Subcutaneous adipose tissue (tissue), 4 donors: Measurements from ENCODE around the gene TCTN2. TPM values are rescaled to one million over a fixed set of nuclear protein-coding genes. Genes with fewer than 3 reads are reported as not detected.

Experiments used
- CTCF ChIP-seq: fragments of 450-650 bp; IDR thresholded peaks from one replicate; pipeline ENCODE4 v1.5.1; 2016; ENCODE audit warnings: low read depth, mild to moderate bottlenecking, control low read depth, antibody characterized with exemption, moderate library complexity
- total RNA-seq, 4 donors: library from RNA; depleted of rRNA; stranded (reverse); fragments of >200 nt; gene quantifications; one replicate each; pipeline ENCODE4 v1.1.0, GENCODE V29; 2016

Gene TCTN2
- total RNA-seq = 1 to 10 TPM; 4.5 to 7.7 (median 5.5) TPM

GRCh38 chr12:123670882-123671728 is at the start of gene TCTN2:
TSS of gene TCTN2 (plus strand) at chr12:123671113. CDS start at chr12:123671241, 128 bp downstream.
- TF ChIP-seq CTCF = no peak

DNA sequence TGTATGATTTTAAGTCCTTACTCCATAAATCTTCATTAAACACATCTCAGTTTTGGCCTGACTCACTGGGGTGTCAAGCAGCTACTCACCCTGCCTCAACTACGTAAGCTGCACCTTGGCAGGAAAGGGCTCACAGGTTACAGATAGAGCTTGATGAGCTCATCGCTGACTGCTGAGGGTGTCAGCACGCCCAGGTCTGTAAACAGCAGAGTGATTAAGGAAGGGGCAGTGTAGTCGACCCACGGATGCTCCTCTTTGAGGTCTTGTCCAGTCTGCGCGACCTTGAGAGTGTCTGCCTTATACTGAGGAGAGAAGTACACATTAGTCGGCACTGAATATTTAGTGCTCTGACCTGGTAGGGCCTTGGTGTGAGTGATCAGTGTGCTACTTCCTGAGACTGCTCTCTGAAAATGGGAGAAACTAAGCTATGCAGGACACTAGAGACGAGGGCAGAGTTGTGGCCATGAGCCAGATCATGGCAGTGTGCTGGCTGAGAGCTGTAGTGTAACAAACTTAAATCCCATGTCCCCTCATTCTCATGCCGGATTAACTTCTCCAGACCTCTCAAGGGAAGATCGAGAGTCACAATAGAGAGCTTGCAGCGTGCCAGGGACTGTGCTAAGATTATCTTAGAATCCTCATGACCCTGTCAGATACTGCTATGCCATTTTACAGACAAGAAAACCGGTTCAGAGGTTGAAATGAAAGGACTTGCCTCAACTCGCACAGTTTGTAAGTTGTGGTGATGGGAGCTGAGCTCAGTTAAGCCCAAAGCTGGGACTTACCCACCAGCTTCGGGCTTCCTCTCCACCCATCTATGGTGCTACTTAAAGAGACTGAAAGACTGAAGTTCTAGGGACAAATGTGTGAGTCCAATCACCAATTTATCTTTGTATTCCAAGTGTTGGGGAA is 49.0 kb upstream of the TCTN2 start:
- no peak for TF ChIP-seq CTCF

DNA sequence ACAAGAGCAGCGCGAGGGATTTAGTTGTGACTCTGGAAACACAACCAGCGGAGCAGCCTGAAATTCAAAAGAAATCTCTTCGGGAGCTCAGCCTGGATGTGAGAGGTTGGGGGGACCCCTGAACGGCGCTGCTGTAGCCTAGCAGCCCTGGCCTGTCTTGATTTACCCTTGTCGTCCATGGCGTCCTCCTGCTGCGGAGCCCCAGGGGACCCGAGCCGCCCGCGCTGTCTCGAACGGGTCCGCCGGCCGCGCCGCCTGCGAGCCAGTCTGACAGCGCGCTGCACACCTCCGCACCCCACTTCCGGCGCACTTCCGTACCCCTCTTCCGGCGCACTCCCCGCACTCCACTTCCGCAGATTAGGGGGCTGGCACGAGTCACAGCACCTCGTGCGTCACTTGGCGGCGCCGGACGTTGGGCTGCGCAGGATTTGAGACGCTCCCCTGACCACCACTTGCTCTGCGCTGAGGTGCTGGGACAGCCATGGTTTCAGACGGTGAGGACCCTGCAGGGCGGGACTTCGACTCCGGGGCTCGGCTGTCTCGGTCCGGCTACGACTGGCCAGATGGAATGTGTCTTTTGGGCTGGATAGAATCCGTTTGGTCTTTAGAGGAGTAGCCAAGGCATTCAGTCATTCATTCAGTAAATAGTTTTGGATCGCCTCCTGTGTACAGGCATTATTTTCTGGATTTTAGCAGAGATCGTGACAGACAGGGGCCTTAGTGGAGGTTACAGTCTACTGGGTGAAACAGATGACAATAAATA is 37.4 kb upstream of the TCTN2 start, which contains the start of the genes EIF2B1 and GTF2H3:
Gene EIF2B1 (minus strand): TSS at position 308 of the 763 bp plus-strand sequence. CDS start 129 bp downstream, at position 179.
Gene GTF2H3 (plus strand): TSS at position 451 of the 763 bp plus-strand sequence. CDS start 31 bp downstream, at position 482.
- TF ChIP-seq CTCF = no peak

DNA sequence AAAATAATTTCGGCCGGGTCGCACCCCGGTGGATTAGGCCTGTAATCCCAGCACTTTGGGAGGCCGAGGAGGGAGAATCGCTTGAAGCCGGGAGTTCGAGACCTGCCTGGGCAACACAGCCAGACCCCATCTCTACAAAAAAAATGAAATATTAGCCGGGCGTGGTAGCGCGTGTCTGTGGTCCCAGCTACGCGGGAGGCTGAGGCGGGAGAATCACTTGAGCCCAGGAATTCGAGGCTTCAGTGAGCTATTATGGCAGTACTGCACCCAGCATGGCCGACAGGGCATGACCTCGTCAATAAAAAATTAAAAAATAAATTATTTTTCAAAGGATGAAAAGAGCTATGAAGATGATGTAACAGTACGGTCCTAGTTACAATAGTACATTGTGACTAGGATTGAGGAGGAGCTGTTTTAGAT is 36.8 kb upstream of the TCTN2 start:
- no peak for TF ChIP-seq CTCF

DNA sequence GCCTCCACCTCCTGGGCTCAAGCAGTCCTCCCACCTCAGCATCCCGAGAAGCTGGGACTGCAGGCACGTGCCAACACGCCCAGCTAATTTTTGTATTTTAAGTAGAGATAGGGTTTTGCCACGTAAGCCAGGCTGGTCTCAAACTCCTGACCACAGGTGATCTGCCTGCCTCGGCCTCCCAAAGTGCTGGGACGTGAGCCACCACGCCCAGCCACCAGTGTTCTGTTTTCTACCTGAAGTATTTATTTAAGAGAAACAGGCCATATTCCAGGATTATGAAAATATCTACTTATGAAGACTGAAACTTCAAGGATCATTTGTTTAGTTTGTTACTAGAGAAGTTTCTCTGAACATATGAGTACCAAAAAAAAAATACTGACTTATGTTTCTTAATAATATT is 27.0 kb upstream of the TCTN2 start:
- TF ChIP-seq CTCF = no peak

DNA sequence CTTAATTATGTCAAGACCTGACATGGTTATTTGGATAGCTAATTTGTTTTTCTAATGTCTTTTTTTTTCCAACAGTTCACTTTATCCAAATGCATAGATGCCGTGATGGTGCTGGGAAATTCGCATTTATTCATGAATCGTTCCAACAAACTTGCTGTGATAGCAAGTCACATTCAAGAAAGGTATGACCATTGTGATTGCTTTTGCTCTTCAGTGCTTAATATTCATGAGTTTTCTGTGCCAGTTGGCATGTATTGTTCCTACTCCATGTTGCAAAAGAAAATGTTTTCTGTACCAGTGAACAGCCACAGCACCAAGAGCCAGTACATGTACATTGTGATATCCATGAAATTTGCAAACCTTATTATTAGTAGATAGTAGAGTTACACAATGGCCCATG is 25.5 kb upstream of the TCTN2 start:
- no peak for TF ChIP-seq CTCF
